OCI-LY7 (cell line): ENCODE results near the gene PCDHGA4. TPM values are rescaled to one million over a fixed set of nuclear protein-coding genes. Genes with fewer than 3 reads are reported as not detected.
A peak's percentile ranks its signal among the peaks of the same experiment; 100 is the strongest.

Experiments
- BruUV-seq: library from RNA; stranded (reverse); fragments of 400-500 nt; replicated peaks from 2 replicates; lab custom pipeline; 2021; lab: Mats Ljungman, UMichigan
- CTCF ChIA-PET: fragments of 300-600 bp; sonication (Branson Sonifier 250); formaldehyde crosslinking; loops from one replicate; lab custom pipeline; 2022; ENCODE audit warnings: antibody characterized with exemption; ENCODE audit not compliant: unreplicated experiment; lab: Charles Lee
- POLR2A ChIA-PET: fragments of 300-600 bp; sonication (Branson Sonifier 250); formaldehyde crosslinking; loops from one replicate; lab custom pipeline; 2022; ENCODE audit warnings: antibody characterized with exemption; lab: Charles Lee
- DNase-seq: peaks from one replicate; pipeline ENCODE4 v3.0.0-alpha.2; 2015; ENCODE audit warnings: low spot score
- H2AFZ ChIP-seq: fragments of 200-600 bp; sonication (generic), shearing (Covaris generic); 2 replicates; pipeline ENCODE4 v1.6.1; 2014; ENCODE audit warnings: mild to moderate bottlenecking, antibody characterized with exemption, low read length, moderate library complexity
- H3K27ac ChIP-seq: fragments of 200-600 bp; sonication (generic); 2 replicates; pipeline ENCODE4 v1.5.1; 2014; ENCODE audit warnings: mixed run types, low read depth, mild to moderate bottlenecking, moderate library complexity, low read length, inconsistent platforms; ENCODE audit not compliant: poor library complexity, severe bottlenecking
- H3K36me3 ChIP-seq: fragments of 200-600 bp; sonication (generic); 2 replicates; pipeline ENCODE4 v1.6.1; 2014; ENCODE audit warnings: mild to moderate bottlenecking, antibody characterized with exemption, low read length, moderate library complexity, mixed read lengths; ENCODE audit not compliant: insufficient read depth
- H3K4me1 ChIP-seq: fragments of 200-600 bp; sonication (generic); 2 replicates; pipeline ENCODE4 v1.5.1; 2014; ENCODE audit warnings: mild to moderate bottlenecking, low read length; ENCODE audit not compliant: insufficient read depth, poor library complexity, severe bottlenecking
- H3K4me2 ChIP-seq: fragments of 200-600 bp; sonication (generic); 2 replicates; pipeline ENCODE4 v1.6.1; 2014; ENCODE audit warnings: mild to moderate bottlenecking, low read length
- H3K4me3 ChIP-seq: fragments of 200-600 bp; sonication (generic); 2 replicates; pipeline ENCODE4 v1.5.1; 2014; ENCODE audit warnings: mild to moderate bottlenecking, low read depth, low read length; ENCODE audit not compliant: poor library complexity, severe bottlenecking
- H3K79me2 ChIP-seq: fragments of 200-600 bp; sonication (generic); 2 replicates; pipeline ENCODE4 v1.6.1; 2016; ENCODE audit warnings: low read depth, mild to moderate bottlenecking, low read length, moderate library complexity, mixed read lengths; ENCODE audit not compliant: insufficient read depth
- H3K9me2 ChIP-seq: fragments of 200-600 bp; sonication (generic); 2 replicates; pipeline ENCODE4 v1.6.1; 2016; ENCODE audit warnings: mild to moderate bottlenecking, low read length, mixed read lengths; ENCODE audit not compliant: insufficient read depth
- H3K9me3 ChIP-seq: fragments of 200-600 bp; sonication (generic); 2 replicates; pipeline ENCODE4 v1.6.1; 2014; ENCODE audit warnings: mild to moderate bottlenecking, mixed run types, low read length, mixed read lengths
- H4K20me1 ChIP-seq: fragments of 200-600 bp; sonication (generic); 2 replicates; pipeline ENCODE4 v1.6.1; 2014; ENCODE audit warnings: mild to moderate bottlenecking, antibody characterized with exemption, low read length, moderate library complexity, mixed read lengths; ENCODE audit not compliant: insufficient read depth
- EZH2phosphoT487 ChIP-seq: fragments of 200-600 bp; sonication (generic); IDR thresholded peaks from 2 replicates; pipeline ENCODE4 v1.6.1; 2018; ENCODE audit warnings: low read depth, borderline replicate concordance, mild to moderate bottlenecking, mixed run types, antibody characterized with exemption, low read length, moderate library complexity, mixed read lengths
- intact Hi-C: fragments of 100-400 bp; cut with micrococcal nuclease; formaldehyde crosslinking; loops from one replicate; pipeline ENCODE4 v1.10.0; 2022; ENCODE audit not compliant: unreplicated experiment
- total RNA-seq, 2 experiments: library from RNA; depleted of rRNA in 1 of 2; stranded (reverse); fragments of >200 nt in 1 of 2; shearing (Covaris generic) in 1 of 2; gene quantifications; 2 replicates each; pipeline ENCODE4 v1.2.3, GENCODE V29; 2014 to 2022
- TF ChIP-seq, protein P1 (sequence below): fragments of 200-600 bp; sonication (generic); conservative IDR thresholded peaks from 2 replicates; pipeline ENCODE4 v1.5.1; 2014; ENCODE audit warnings: mild to moderate bottlenecking, antibody characterized with exemption, low read length, moderate library complexity, mixed read lengths

Gene PCDHGA4
- total RNA-seq, 2 experiments from 2014 or later = 1.9 to 3.5 TPM

DNA sequence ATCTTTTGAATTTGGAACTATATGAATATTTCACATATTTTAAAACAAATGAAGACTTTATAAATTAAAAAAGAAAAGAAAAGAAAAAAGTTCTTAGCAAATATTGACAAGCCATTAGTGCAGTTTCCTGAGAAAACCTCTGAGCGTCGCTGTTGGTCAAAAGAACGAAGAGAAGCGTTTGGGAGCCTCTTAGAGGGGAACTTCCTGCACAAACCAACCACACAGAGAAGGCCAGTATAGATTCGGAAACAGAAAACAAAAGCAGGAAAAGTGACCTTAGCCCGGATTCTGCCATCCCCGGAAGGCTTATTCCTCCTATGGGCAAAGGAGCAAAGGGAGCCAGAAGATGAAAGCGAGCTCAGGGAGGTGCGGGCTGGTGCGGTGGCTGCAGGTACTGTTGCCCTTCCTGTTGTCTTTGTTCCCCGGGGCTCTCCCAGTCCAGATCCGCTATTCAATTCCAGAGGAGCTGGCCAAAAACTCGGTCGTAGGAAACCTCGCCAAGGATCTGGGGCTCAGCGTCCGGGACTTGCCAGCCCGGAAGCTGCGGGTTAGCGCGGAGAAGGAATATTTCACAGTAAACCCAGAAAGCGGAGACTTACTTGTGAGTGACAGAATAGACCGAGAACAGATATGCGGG is 5.1 kb downstream of the PCDHGA4 start, which contains the start of gene PCDHGB2:
PCDHGB2 (plus strand) TSS at position 205 of the 637 bp plus-strand sequence; CDS start at position 347, 142 bp downstream.
- BruUV-seq = TSS peak; percentile 72
- Histone ChIP-seq H3K79me2 (peaks cover 24% of the 10 kb centered on the region; the same call in 1 of the 2 replicates), H2AFZ (peak within 1 kb of the TSS; percentile 63), H3K4me1 (peaks cover 42% of the 10 kb centered on the region), H3K9me2 (no peaks in the 10 kb centered on the region), H3K4me3 (peak within 1 kb of the TSS; percentile 65), H3K4me2 (peak within 1 kb of the TSS; percentile 70), H3K36me3 (peaks cover 15% of the 10 kb centered on the region), H3K27ac (peak within 1 kb of the TSS; percentile 21), H3K9me3 (no peaks in the 10 kb centered on the region; the same call in 1 of the 2 replicates), H4K20me1 (no peaks in the 10 kb centered on the region)
- TF ChIP-seq EZH2phosphoT487 = no peak
- TF ChIP-seq, protein P1, sequence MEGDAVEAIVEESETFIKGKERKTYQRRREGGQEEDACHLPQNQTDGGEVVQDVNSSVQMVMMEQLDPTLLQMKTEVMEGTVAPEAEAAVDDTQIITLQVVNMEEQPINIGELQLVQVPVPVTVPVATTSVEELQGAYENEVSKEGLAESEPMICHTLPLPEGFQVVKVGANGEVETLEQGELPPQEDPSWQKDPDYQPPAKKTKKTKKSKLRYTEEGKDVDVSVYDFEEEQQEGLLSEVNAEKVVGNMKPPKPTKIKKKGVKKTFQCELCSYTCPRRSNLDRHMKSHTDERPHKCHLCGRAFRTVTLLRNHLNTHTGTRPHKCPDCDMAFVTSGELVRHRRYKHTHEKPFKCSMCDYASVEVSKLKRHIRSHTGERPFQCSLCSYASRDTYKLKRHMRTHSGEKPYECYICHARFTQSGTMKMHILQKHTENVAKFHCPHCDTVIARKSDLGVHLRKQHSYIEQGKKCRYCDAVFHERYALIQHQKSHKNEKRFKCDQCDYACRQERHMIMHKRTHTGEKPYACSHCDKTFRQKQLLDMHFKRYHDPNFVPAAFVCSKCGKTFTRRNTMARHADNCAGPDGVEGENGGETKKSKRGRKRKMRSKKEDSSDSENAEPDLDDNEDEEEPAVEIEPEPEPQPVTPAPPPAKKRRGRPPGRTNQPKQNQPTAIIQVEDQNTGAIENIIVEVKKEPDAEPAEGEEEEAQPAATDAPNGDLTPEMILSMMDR = peak; percentile 94
- ChIA-PET POLR2A (interaction anchor here (1.0 to 1.2 kb wide), 3 partner anchors 61 to 204 kb away, joined by 3 to 6 read pairs (median 3); partner anchors contain the start of gene PCDHGA11), CTCF (interaction anchor here (0.6 to 1.2 kb wide), 4 partner anchors 10 to 198 kb away, joined by 3 to 7 read pairs (median 4); partner anchors contain the start of gene PCDHGB7)
- intact Hi-C loops = loop anchor here (1.0 to 10.0 kb wide), 4 partner anchors 52 to 204 kb away; partner anchors contain the start of genes PCDHB10, PCDHB11, PCDHGA10 and PCDHGC3
- DNase-seq = peak; percentile 85

GRCh38 chr5:141360685-141361084 is 5.9 kb downstream of the PCDHGA4 start:
- peaks cover 22% of the 10 kb centered on the region for H3K36me3 ChIP-seq
- no peak overlapping the region for H3K27ac ChIP-seq
- H3K79me2 ChIP-seq = peaks cover 24% of the 10 kb centered on the region; the same call in 1 of the 2 replicates
- no peaks in the 10 kb centered on the region for H4K20me1 ChIP-seq
- peak overlapping the region; percentile 65 for H3K4me3 ChIP-seq
- H3K9me3 ChIP-seq = no peaks in the 10 kb centered on the region; the same call in 1 of the 2 replicates
- H2AFZ ChIP-seq = no peak overlapping the region; the same call in 1 of the 2 replicates
- H3K4me1 ChIP-seq = peaks cover 41% of the 10 kb centered on the region
- H3K4me2 ChIP-seq = peak overlapping the region; percentile 70
- DNase-seq = no peak
- BruUV-seq = no TSS peak
- no peaks in the 10 kb centered on the region for H3K9me2 ChIP-seq
- intact Hi-C loops = loop anchor here (5.0 kb wide), 1 partner anchor 117 kb away; the partner anchor contains the start of gene PCDHGC3
- no peak for TF ChIP-seq EZH2phosphoT487
- TF ChIP-seq, protein P1 = no peak
- POLR2A ChIA-PET = interaction anchor here (1.2 kb wide), 1 partner anchor 203 kb away, joined by 6 read pairs; no protein-coding TSS in a partner anchor
- CTCF ChIA-PET = interaction anchor here (1.2 kb wide), 1 partner anchor 9 kb away, joined by 4 read pairs; no protein-coding TSS in a partner anchor
